GM12873 (cell line): ENCODE measurements around the gene NR6A1.
A peak's percentile ranks its signal among the peaks of the same experiment; 100 is the strongest.

ENCODE experiments used
- CTCF ChIP-seq: IDR thresholded peaks from 2 replicates; pipeline ENCODE4 v1.5.1; 2012; ENCODE audit warnings: low read depth, mild to moderate bottlenecking, moderate library complexity, low read length, control low read depth; ENCODE audit not compliant: insufficient read depth; ENCODE audit errors: missing control alignments

NR6A1 gene

DNA sequence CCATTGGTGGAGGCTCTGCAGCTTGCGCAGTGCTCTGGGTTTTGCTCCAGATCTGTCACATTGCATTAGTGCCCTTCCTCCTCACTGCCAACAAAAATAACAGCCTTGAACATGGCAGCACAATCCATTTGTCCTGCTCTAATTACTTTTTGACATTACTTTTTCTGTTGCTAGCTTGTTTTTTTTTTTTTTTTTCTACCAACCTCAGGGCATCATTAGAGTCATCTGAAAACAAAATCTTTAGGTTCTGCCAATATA lies 146.4 kb downstream of the NR6A1 start:
- no peak for TF ChIP-seq CTCF

GRCh38 chr9:124623966-124624734 lies 147.0 kb downstream of the NR6A1 start:
- TF ChIP-seq CTCF: no peak

GRCh38 chr9:124622882-124623281 lies 148.2 kb downstream of the NR6A1 start:
- TF ChIP-seq CTCF: no peak

DNA sequence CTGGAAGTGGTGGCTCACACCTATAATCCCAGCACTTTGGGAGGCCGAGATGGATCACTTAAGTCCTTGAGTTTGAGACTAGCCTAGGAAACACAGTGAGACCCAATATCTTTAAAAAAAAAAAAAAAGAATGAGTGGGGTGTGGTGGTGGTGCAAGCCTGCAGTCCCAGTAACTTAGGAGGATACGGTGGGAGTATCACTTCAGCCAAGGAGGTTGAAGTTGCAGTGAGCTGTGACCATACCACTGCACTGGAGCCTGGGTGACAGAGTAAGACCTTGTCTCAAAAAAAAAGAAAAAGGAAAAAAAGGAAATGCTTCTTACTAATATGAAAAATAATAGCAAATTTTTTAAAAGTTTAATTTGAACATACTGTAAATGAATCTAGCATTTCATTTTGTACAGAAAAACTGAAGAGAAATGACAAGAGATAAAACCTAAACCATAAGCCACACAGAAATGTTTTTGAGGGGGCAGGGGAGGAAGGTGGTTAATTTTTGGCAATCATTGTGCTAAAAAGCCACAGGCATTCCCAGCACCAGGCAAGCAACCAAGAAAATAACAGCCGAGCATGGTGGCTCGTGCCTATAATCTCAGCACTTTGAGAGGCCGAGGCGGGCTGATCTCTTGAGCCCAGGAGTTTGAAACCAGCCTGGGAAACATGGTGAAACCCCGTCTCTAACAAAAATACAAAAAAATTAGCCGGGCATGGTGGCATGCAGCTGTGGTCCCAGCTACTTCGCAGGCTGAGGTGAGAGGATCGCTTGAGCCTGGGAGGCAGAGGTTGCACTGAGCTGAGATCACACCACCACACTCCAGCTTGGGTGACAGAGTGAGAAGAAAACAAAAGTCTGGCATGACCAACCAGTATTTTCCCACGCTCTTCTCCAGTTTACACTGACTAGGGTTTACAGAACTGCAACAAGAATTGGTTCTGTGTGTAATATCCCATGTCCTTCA lies 149.5 kb downstream of the NR6A1 start:
- no peak for TF ChIP-seq CTCF

- TF ChIP-seq CTCF: no peak
Measured at GRCh38 chr9:124618476-124618875, 152.6 kb downstream of the NR6A1 start.

DNA sequence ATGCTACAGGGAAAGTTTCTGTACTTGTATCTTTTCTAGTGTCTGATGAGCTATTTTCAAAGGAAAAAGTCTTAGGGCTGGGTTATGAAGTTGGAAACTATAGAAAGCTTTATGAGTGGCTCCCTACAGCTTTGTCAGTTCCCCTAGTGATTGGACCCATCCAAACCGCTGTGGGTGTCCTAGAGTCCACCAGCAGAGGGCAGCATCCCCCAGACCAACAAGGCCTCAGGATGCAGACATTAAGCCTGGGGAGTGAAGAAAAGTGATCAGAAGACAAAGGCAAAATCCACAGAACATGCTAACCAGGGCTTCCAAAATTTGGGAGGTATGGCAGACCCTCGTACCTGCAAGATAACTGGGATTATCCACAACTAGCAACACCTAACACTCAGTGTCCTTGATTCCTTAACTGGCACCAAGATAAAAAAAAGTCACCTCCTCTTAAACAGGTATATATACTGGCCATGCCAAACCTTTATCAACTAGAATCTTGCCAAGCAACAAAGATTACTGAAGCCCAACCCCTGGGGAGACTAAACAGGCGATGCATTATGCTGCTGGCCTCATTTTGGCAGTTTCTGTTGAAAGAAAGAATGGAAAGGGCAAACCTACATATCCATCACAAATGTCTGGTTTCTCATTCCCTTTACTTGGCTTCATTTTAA lies 153.5 kb downstream of the NR6A1 start:
- peak; percentile 94 for TF ChIP-seq CTCF

DNA sequence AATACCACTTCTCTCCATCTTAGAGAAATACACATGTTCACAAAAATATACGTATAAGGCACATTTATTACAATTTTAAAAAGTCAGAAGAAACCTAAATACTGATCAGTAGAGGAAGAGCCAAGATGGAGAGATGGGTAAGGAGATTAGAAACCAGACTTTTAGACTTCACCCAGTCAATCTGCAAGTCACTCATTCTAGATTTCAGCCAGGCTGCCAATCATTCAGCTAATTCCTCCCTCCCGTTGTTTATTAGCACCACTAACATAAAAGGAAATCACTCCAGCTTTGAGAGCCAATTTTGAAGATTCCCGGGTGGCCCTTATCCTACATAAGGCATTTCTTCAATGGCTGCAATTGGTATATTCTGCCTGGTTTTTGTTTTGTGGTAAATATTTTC lies 154.2 kb downstream of the NR6A1 start:
- TF ChIP-seq CTCF: no peak
